GM19324 (cell line): ENCODE data around the gene PPP4R3A.
"Not testable (repeated sequence)": the region's sequence is repeated elsewhere in the genome, so short reads cannot be mapped to it uniquely, and the experiment has no call there.

ENCODE experiments used
- ATAC-seq: cut with Tn5 transposase; IDR thresholded peaks from one replicate; pipeline ENCODE4 v1.9.1; 2021; ENCODE audit warnings: mild to moderate bottlenecking, moderate library complexity; ENCODE audit not compliant: unreplicated experiment, low FRiP score

PPP4R3A gene

GRCh38 chr14:91444335-91445020, 65.6 kb downstream of the PPP4R3A start:
- ATAC-seq: no peak

GRCh38 chr14:91439345-91439744, 70.8 kb downstream of the PPP4R3A start:
- no peak for ATAC-seq

- no peak for ATAC-seq
These were observed 71.3 kb downstream of the PPP4R3A start for GRCh38 chr14:91438845-91439244.

- ATAC-seq: not testable (repeated sequence)
These were observed 73.8 kb downstream of the PPP4R3A start for GRCh38 chr14:91436266-91436665.

- ATAC-seq: no peak
These were observed 80.7 kb downstream of the PPP4R3A start for GRCh38 chr14:91429385-91429784.

- ATAC-seq: not testable (repeated sequence)
These were observed 81.2 kb downstream of the PPP4R3A start for GRCh38 chr14:91428931-91429330.

GRCh38 chr14:91425531-91425944, 84.6 kb downstream of the PPP4R3A start:
- not testable (repeated sequence) for ATAC-seq

GRCh38 chr14:91424813-91425530, 85.1 kb downstream of the PPP4R3A start:
- ATAC-seq: no peak

- no peak for ATAC-seq
These were observed 89.4 kb downstream of the PPP4R3A start for GRCh38 chr14:91420686-91421085.

GRCh38 chr14:91419451-91419850, 90.7 kb downstream of the PPP4R3A start:
- no peak for ATAC-seq

- ATAC-seq: no peak
These were observed 91.1 kb downstream of the PPP4R3A start for GRCh38 chr14:91419044-91419397.

GRCh38 chr14:91418387-91419043, 91.6 kb downstream of the PPP4R3A start:
- ATAC-seq: peak; percentile 16

- ATAC-seq: peak; percentile 53
These were observed 92.1 kb downstream of the PPP4R3A start for GRCh38 chr14:91417983-91418386.

GRCh38 chr14:91417120-91417982, 92.8 kb downstream of the PPP4R3A start, which contains the start of gene CCDC88C:
Gene CCDC88C, minus strand, starts transcription at chr14:91417820. Its CDS starts 130 bp downstream, at chr14:91417690.
- peak; percentile 71 for ATAC-seq

GRCh38 chr14:91416744-91417119, 93.4 kb downstream of the PPP4R3A start:
- ATAC-seq: no peak

- ATAC-seq: peak; percentile 34
These were observed 94.0 kb downstream of the PPP4R3A start for GRCh38 chr14:91415794-91416743.

- no peak for ATAC-seq
These were observed 95.7 kb downstream of the PPP4R3A start for GRCh38 chr14:91414475-91414833.

- ATAC-seq: no peak
These were observed 96.3 kb downstream of the PPP4R3A start for GRCh38 chr14:91413547-91414474.
